HG03108 (cell line): ENCODE results near the gene LTF.

Source experiments
- ATAC-seq: cut with Tn5 transposase; IDR thresholded peaks from one replicate; pipeline ENCODE4 v1.9.1; 2021; ENCODE audit warnings: moderate library complexity; ENCODE audit not compliant: unreplicated experiment

Gene LTF

DNA sequence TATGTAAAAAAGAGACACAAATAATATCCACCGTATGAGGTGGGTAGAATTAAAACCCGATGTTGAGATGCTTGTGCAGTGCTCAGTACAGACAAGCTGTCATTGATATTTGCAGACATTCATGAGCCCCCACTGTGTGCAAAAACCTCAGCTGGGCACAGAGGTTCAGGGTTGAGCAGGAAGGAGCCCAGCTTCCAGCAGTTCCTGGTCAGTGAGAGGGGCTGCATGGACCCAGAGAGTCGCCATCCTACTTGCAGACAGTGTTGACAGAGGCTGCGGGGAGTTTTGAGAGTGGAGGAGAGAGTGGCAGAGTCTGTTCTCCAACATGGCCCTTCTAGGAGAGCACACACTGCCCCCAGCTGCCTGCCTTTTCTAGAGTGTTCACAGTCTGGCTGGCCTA lies 6.1 kb upstream of the LTF start:
- no peak for ATAC-seq

DNA sequence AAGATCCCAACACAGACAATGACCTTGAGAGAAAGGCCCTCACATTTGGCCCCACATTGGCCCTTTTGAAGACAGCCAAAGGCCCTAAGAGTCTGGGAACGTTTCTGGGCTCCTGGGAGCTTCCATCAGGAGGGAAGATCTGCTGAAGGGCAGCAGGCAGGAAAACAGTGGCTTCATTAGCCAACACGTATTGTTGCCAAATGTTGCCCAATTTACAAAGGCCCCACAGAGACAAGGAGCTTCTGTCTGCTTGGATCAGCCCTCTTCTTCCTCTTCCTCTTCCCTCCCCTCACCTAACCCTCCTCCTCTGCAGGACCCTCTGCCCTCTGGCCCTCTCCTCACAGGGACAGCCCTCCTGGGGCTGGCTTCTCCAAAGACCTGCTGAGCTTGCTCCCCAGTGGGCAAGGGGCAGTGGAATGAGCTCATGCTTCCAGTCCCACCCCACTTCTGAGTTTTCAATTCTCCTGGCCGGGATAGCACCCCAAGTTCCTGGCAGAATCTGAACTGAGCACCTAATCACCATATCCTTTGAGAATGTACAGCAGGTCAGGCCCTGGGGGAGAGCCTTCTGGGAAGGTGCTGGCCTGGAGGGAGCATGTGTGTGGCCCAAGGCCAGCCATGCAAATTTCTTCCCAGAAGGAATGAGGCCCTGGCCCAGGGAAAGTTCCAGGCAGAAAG lies 5.1 kb upstream of the LTF start:
- ATAC-seq = no peak

DNA sequence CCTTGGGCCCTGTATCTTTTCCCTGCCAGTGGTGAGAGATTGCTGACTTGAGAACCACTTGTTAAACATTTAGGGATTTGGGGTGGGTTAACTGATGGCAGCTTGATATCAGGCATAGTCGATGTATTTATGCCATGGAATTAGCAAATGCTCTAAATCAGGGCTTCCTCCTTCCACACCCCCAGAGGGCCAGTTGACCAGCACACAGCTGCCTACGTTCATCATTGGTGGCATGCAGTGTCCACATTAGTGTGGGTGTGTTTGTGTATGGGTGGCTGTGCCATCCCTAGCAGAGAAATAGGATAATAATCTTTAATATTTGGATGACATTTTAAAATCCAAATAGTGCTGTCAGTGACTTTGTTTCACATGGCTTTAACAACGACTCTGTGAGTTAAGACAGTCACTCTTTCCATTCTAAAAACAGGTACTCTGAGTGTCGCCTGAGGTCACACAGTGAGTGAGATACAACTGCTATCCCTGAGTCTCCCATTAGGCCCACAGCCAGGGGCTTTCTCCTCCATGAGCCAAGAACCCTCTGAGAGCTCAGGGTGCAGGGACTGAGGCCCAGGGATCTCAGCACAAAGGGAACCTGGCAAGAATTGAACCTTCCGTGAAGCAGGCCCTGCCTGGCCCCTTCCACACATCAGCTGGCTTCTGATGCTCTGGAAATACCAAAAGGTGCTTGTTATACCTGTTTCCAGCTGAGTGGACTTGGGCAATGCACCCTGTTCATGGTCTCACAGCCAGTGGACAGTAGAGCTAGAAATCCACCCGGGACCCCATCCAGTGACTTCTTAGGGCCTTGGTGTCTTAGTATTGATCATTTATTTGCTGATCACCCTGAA lies 4.3 kb upstream of the LTF start:
- ATAC-seq = no peak

DNA sequence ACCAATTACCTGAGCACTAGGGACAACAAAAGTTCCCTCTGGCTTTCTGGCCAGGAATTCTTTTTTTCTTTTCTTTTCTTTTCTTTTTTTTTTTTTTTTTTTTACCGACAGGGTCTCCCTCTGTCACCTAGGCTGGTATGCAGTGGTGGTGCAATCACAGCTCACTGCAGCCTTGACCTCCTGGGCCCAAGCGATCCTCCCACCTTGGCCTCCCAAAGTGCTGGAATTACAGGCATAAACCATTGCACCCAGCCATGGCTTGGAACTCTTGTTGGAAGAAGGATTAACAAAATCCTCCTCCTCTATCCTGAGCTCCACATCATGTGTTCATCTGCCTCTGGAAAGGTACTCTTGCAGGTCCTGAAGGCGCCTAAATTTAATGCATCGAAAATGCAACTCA lies 2.9 kb upstream of the LTF start:
- ATAC-seq = no peak

DNA sequence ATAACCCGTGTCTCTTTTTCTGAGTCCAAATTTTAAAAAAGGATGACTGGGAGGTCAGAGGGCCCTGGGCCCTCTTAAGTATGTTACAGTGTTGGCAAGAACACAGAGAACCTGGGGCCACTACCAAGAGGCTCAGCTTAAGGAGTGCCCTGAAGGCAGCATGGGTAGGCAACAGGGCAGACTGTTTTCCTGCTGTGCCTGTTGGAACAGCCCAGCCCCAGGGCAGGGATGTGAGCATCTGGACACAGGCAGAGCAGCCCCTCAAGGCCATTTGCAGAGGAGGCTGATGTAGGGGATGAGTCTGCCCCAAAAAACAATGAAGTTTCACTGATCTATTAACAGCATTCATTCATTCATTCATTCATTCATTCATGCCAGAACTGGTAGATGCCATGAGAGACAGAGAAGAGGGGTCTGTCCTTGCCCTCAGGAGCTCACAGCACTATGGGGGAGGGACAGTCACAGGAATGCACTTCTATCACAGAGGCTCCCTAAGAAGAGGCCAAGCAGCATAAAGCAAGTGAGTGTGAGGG lies 2.2 kb upstream of the LTF start:
- no peak for ATAC-seq

DNA sequence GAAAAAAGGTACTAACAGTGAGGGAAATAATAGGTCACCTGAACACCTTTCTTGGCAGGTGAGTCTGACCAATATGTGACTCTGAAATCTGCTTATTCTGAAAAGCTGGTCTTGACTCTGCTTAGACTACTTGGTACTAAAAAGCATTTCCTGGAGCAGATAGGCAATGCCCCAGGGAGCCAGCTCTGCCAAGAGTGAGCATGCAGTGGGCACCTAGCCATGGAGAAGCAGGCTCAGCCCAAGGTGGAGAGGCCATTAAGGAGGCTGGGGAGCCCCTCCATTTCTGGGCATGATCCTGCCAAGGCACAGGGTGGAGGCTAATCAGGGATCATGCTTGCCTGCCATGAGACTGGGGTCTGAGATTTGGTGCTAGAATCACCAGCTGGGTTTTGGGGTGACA lies 1.6 kb upstream of the LTF start:
- no peak for ATAC-seq

DNA sequence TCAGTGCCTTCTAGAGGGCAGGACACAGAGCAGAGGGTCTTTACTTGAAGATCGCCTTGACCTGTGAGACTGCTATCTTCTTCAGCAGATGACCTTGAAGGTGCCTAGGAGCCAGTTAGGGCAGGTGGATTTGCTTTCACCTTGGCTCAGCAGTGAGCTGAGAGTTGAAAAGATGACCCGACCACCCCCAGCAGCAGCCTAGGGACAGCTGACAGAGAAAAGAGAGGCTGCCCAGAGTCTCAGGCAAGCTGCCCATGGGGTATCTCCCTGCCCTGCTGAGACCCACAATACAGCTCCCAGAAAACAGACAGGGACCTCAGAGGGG lies 453 bp upstream of the LTF start:
- no peak for ATAC-seq

- ATAC-seq = no peak
These were observed 850 bp downstream of the LTF start for GRCh38 chr3:46463868-46464241.

GRCh38 chr3:46463120-46463867 lies 1.4 kb downstream of the LTF start:
- ATAC-seq = no peak

DNA sequence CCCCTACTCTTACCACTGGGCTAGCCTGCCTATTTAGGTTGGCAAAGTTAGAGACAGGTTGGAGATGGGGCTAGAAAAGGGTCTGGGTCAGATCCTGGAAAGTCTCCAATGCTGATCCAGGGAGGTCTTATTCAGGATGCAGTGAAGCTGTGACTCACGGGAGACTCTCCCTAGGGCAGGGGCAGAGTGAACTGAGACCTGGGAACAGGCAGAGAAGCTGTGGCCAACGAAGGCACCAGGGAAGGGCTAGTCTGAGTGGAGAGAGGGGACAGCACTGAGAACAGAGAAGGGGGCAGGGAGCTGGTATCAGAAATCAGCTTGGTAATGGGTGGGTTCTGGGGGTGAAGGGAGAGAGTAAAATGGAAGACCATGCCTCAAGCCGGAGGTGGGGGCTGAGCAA lies 2.2 kb downstream of the LTF start:
- no peak for ATAC-seq

- no peak for ATAC-seq
These were observed 2.6 kb downstream of the LTF start for GRCh38 chr3:46462111-46462510.

GRCh38 chr3:46460051-46460450 lies 4.7 kb downstream of the LTF start:
- ATAC-seq = no peak

- ATAC-seq = no peak
These were observed 8.6 kb downstream of the LTF start for GRCh38 chr3:46456118-46456517.

DNA sequence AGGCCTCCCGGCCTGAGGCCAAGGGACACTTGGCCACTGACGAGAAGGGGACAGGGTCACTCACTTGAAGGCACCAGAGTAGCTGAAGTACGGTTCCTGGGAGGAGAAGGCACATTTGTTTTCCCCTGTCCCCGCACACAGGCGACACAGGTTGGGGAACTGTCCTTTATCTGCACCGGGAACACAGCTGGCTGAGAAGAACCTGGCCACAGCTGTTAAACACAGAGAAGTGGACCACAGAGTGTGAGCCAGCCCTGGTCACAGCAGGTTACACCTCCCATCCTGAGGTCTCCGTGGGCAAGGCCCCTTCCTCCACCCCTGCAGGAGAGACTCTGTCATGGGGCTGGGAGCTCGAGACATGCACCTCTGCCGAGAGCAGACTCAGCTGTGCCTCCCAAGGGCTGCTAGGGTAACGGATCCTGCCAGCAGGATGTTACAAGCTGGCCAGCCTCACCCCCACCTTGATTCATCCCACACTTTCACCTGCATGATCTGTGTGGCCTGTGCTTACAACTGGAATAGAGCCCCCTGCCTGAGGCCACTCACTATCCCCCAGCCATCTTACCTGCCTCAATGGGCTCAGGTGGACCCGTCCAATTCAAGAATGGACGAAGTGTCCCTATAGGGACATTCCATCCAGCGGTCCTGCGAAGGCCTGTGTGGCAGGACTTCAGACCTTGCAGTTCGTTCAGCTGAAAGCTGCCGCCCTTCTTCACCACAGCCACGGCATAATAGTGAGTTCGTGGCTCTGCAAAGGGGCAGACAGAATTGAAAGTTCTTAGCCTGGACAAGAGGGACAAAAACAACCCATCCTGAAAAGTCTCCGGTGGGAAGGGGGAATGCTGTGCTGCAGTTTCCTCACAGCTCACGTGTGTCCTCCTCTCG lies 9.2 kb downstream of the LTF start:
- no peak for ATAC-seq

GRCh38 chr3:46454606-46455005 lies 10.1 kb downstream of the LTF start:
- no peak for ATAC-seq

- no peak for ATAC-seq
These were observed 10.5 kb downstream of the LTF start for GRCh38 chr3:46454209-46454595.

- no peak for ATAC-seq
These were observed 11.0 kb downstream of the LTF start for GRCh38 chr3:46453526-46454208.

DNA sequence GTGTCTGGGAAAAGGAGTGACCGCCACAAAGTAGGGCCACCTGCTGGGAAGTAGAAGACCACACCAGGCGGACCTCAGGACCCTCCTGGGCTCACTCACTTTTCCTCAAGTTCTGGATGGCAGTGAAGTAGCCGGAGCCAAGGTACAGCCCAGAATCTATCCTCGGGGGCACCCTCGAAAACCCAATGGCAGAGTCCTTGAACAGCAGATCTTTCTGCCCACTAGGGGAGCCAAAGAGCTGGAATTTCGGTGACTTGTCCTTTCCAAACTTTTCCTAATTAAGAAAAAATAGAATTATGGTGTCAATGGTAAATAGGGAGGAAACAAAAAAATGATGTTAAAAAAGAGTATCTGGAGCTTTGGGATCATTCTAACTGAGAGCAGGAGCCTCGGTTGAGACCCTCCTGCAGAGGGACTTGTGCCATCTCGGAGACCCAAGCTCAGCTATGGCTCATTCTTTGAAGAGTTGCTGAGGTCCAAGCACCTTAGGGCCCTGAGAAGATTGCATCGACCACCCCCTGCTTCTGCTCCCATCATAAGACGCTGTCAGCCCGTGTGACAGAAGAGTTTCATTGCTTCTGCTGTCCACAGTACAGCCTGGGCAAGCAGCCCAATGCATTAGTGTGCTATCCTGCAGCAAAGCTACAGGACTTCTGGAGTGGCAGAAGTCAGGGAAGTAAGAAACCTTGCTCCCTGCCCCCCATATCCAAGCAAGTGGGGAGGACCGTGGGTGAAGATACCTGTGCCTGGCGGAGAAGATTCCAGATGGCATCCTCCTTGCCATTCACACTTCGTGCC lies 14.8 kb downstream of the LTF start:
- ATAC-seq = no peak

DNA sequence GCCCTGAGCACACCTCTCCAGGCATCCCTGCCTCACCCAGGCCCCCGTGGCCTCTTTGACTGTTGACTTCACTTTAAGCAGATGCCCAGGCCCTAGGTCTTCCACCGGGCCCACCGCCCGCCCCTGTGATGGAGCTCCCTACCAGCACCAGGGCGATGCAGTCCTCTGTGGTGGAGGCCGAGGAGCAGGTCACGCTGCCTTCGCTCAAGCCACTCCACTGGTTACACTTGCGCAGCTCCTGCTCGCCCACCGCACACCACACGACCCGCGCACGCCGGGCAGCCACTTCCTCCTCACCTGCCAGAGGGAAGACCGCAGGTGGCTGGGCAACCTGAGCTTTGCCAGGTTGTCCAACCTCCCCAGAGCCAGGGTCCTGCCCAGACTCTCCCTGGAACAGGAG lies 16.0 kb downstream of the LTF start:
- no peak for ATAC-seq
